NCI-H2196 (cell line): Measurements from ENCODE around the gene PLAA.

Experiments
- DNase-seq: peaks from one replicate; lab custom pipeline; 2025; ENCODE audit not compliant: unreplicated experiment; lab: John Stamatoyannopoulos, UW

Gene PLAA

GRCh38 chr9:26946753-26947727 is at the start of gene PLAA:
PLAA (minus strand) TSS chr9:26947242; CDS start chr9:26947045, 197 bp downstream.
- peak; percentile 97 for DNase-seq

GRCh38 chr9:26995810-26996209 is 48.8 kb upstream of the PLAA start:
- DNase-seq, result no peak

- no peak for DNase-seq
Observed at GRCh38 chr9:26983340-26983739, 36.3 kb upstream of the PLAA start.

- peak; percentile 6 for DNase-seq
Observed at GRCh38 chr9:26975728-26976707, 29.0 kb upstream of the PLAA start.

GRCh38 chr9:26974927-26975326 is 27.9 kb upstream of the PLAA start:
- DNase-seq, result no peak

- no peak for DNase-seq
Observed at GRCh38 chr9:26973989-26974388, 26.9 kb upstream of the PLAA start.

GRCh38 chr9:26971721-26972120 is 24.7 kb upstream of the PLAA start:
- DNase-seq, result no peak

- DNase-seq, result no peak
Observed at GRCh38 chr9:26956860-26957233, 9.8 kb upstream of the PLAA start.

GRCh38 chr9:26955921-26956859 is 9.1 kb upstream of the PLAA start, which contains the start of gene IFT74:
IFT74 (plus strand) TSS chr9:26956412; CDS start chr9:26961968, 5,556 bp downstream.
- DNase-seq, result peak; percentile 97

- DNase-seq, result peak; percentile 10
Observed at GRCh38 chr9:26955222-26955903, 8.3 kb upstream of the PLAA start.

- DNase-seq, result no peak
Observed at GRCh38 chr9:26954050-26954508, 7.0 kb upstream of the PLAA start.

- DNase-seq, result no peak
Observed at GRCh38 chr9:26951794-26952193, 4.8 kb upstream of the PLAA start.

GRCh38 chr9:26950521-26950920 is 3.5 kb upstream of the PLAA start:
- DNase-seq, result no peak

- DNase-seq, result no peak
Observed at GRCh38 chr9:26949637-26950069, 2.6 kb upstream of the PLAA start.

GRCh38 chr9:26947736-26948135 is 694 bp upstream of the PLAA start:
- no peak for DNase-seq

GRCh38 chr9:26945591-26945990 is 1.5 kb downstream of the PLAA start:
- DNase-seq, result no peak

- no peak for DNase-seq
Observed at GRCh38 chr9:26940779-26941178, 6.3 kb downstream of the PLAA start.

- no peak for DNase-seq
Observed at GRCh38 chr9:26939955-26940711, 6.9 kb downstream of the PLAA start.

GRCh38 chr9:26937816-26938371 is 9.1 kb downstream of the PLAA start:
- no peak for DNase-seq
